Left colon (tissue), 2 donors: ENCODE results near the gene SHH. TPM values are rescaled to one million over a fixed set of nuclear protein-coding genes. Genes with fewer than 3 reads are reported as not detected.
"Not testable (repeated sequence)": the region's sequence is repeated elsewhere in the genome, so short reads cannot be mapped to it uniquely, and the experiment has no call there.

Experiments
- ATAC-seq: fragments of 200-7000 bp; cut with Tn5 transposase; one replicate; pipeline ENCODE4 v1.9.1; 2020; ENCODE audit warnings: mild to moderate bottlenecking, moderate library complexity
- DNase-seq, 2 donors: peaks; one replicate each; pipeline ENCODE4 v3.0.0-alpha.2; 2020
- intact Hi-C, 2 donors: fragments of 100-400 bp; cut with DNase I in 1 of 2; cut with micrococcal nuclease in 1 of 2; formaldehyde crosslinking; loops; one replicate each; pipeline versions ENCODE4 v1.11.2 to v1.14.0; 2022; cut with DNase I, micrococcal nuclease
- total RNA-seq, 2 donors: library from RNA; stranded (reverse); fragmentation: NEBNext Ultra II Directional; extraction: Animal tissue kit (Norgen Biotek cat#: 25700); gene quantifications; one replicate each; pipeline ENCODE4 v1.2.1, GENCODE V29; 2021
- donor health status: DM: no; HTN: no; CAD: no.
- donor health status: DM: yes; HTN: yes; CAD: no.

The SHH gene
- total RNA-seq, 2 donors from 2014 or later: 3.4 to 9.4 TPM

- intact Hi-C loops: no loop called here
- DNase-seq (no peak), ATAC-seq (peak; percentile 6)
Observed at GRCh38 chr7:155825336-155825735, 13.1 kb upstream of the SHH start.

- ATAC-seq (peak; percentile 94), DNase-seq (peak; percentile 79 to 85)
- intact Hi-C loops: no loop called here
Observed at GRCh38 chr7:155824227-155824886, 12.1 kb upstream of the SHH start.

- ATAC-seq (no peak), DNase-seq (no peak)
- intact Hi-C loops: no loop called here
Observed at GRCh38 chr7:155821851-155822250, 9.6 kb upstream of the SHH start.

GRCh38 chr7:155820788-155821187 lies 8.5 kb upstream of the SHH start:
- DNase-seq (no peak), ATAC-seq (no peak)
- intact Hi-C loops: no loop called here

GRCh38 chr7:155820246-155820645 lies 8.0 kb upstream of the SHH start:
- intact Hi-C loops: no loop called here
- DNase-seq: no peak
- ATAC-seq: no peak

GRCh38 chr7:155819186-155819585 lies 6.9 kb upstream of the SHH start:
- DNase-seq: no peak
- intact Hi-C loops: no loop called here
- ATAC-seq: no peak

GRCh38 chr7:155818820-155819168 lies 6.5 kb upstream of the SHH start:
- no peak for ATAC-seq
- DNase-seq: no peak
- intact Hi-C loops: no loop called here

- ATAC-seq: no peak
Observed at GRCh38 chr7:155818154-155818819, 6.0 kb upstream of the SHH start.

GRCh38 chr7:155817515-155817914 lies 5.3 kb upstream of the SHH start:
- intact Hi-C loops, ATAC-seq: not testable (repeated sequence)

More at GRCh38 chr7:155818154-155818819, 6.0 kb upstream of the SHH start:
- intact Hi-C loops: no loop called here
- DNase-seq: no peak

GRCh38 chr7:155816996-155817395 lies 4.7 kb upstream of the SHH start:
- DNase-seq (no peak), ATAC-seq (no peak)
- intact Hi-C loops: no loop called here

More at GRCh38 chr7:155817515-155817914, 5.3 kb upstream of the SHH start:
- not testable (repeated sequence) for DNase-seq

GRCh38 chr7:155816192-155816508 lies 3.9 kb upstream of the SHH start:
- DNase-seq (no peak), ATAC-seq (no peak)
- intact Hi-C loops: no loop called here

- ATAC-seq (peak; percentile 75), DNase-seq (peak; percentile 46 to 83)
- intact Hi-C loops: no loop called here
Observed at GRCh38 chr7:155815332-155816191, 3.3 kb upstream of the SHH start.

GRCh38 chr7:155814316-155815276 lies 2.3 kb upstream of the SHH start:
- DNase-seq (no peak), ATAC-seq (no peak)
- intact Hi-C loops: no loop called here

- ATAC-seq (no peak), DNase-seq (no peak)
- intact Hi-C loops: no loop called here
Observed at GRCh38 chr7:155813546-155814315, 1.5 kb upstream of the SHH start.

GRCh38 chr7:155813125-155813524 lies 862 bp upstream of the SHH start:
- ATAC-seq: no peak
- intact Hi-C loops: no loop called here

GRCh38 chr7:155811560-155811894 lies 736 bp downstream of the SHH start:
- ATAC-seq: peak; percentile 27
- DNase-seq: peak; percentile 41 to 45
- intact Hi-C loops: no loop called here

More at GRCh38 chr7:155813125-155813524, 862 bp upstream of the SHH start:
- DNase-seq: no peak

GRCh38 chr7:155810770-155811559 lies 1.3 kb downstream of the SHH start:
- DNase-seq: no peak
- ATAC-seq: no peak
- intact Hi-C loops: no loop called here
